Body of pancreas (tissue), 4 donors: ENCODE results near the gene FSD2.

Experiments
- CTCF ChIP-seq, 7 experiments: fragments of 450-650 bp in 4 of 7; fragments of 200-600 bp in 3 of 7; sonication (generic) in 3 of 7; IDR thresholded peaks; one replicate each; pipeline ENCODE4 v1.5.1; 2016 to 2019; ENCODE audit warnings: antibody characterized with exemption in 7 of 7
- POLR2A ChIP-seq, 3 donors: fragments of 450-650 bp; IDR thresholded peaks; one replicate each; pipeline ENCODE4 v1.6.1; 2016; ENCODE audit warnings: antibody characterized with exemption in 3 of 3, mild to moderate bottlenecking in 2 of 3

GRCh38 chr15:82730022-82730530 is 75.8 kb downstream of the FSD2 start:
- TF ChIP-seq CTCF (IDR thresholded peaks at IDR 0.05) (no peak), POLR2A (IDR thresholded peaks at IDR 0.05) (no peak)
